Measurements from ENCODE around the gene CHAF1A. TPM values are rescaled to one million over a fixed set of nuclear protein-coding genes. Genes with fewer than 3 reads are reported as not detected.

The CHAF1A gene
- total RNA-seq, 2 donors from 2014 or later, result 25.5 to 33.4 TPM

GRCh38 chr19:4483385-4483784 is 80.9 kb downstream of the CHAF1A start:
- Mint-ChIP-seq H3K4me1 (no peaks in the 10 kb centered on the region), H3K36me3 (ENCODE audit: low read depth) (peaks cover 5% of the 10 kb centered on the region), H3K27me3 (no peaks in the 10 kb centered on the region), H3K27ac (no peak overlapping the region), H3K4me3 (peak overlapping the region; percentile 7)
- no peak for ATAC-seq
- no peak for DNase-seq
- no peaks in the 10 kb centered on the region for H3K9me3 ChIP-seq (ENCODE audit: control insufficient read depth, low read length, poor library complexity, severe bottlenecking)

DNA sequence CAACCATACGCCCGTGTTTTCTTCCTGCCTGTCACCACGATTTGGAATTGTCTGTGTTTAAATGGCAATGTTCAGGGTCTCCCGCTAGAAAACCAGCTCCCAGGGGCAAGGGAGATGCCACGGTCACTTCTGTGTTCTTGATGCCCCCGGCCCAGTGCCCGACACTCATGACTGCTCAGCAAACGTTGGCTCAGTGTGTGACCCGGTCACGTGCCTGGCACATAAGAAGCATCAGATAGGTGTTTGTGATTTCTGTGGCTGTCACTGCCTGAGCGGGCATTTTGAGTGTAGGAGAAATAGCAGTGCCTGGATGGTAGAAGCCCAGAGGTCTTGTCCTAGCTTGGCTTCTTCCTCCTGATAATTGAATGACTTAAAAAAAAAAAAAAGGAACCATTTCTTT is 85.1 kb downstream of the CHAF1A start:
- no peak overlapping the region for H3K27ac Mint-ChIP-seq
- DNase-seq (no peak), ATAC-seq (no peak)
- H3K9me3 ChIP-seq (ENCODE audit: control insufficient read depth, low read length, poor library complexity, severe bottlenecking), result no peaks in the 10 kb centered on the region
- no peak overlapping the region for H3K4me3 Mint-ChIP-seq
- H3K27me3 Mint-ChIP-seq, result no peaks in the 10 kb centered on the region
- H3K4me1 Mint-ChIP-seq, result no peaks in the 10 kb centered on the region
- peaks cover 8% of the 10 kb centered on the region for H3K36me3 Mint-ChIP-seq (ENCODE audit: low read depth)

DNA sequence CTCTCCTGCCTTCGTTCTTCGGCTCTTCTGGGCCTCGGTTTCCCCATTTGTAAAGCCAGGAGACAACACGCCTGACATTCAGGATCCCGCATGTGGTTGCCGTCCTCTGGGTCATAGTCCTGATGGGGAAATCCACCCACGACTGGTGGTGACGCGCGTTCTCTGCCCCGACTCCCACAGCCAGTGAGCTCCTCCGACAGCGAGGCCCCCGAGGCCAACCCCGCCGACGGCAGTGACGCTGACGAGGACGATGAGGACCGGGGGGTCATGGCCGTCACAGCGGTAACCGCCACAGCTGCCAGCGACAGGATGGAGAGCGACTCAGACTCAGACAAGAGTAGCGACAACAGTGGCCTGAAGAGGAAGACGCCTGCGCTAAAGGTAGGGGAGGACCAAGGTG is 86.1 kb downstream of the CHAF1A start:
- H3K9me3 ChIP-seq (ENCODE audit: control insufficient read depth, low read length, poor library complexity, severe bottlenecking), result no peaks in the 10 kb centered on the region
- H3K4me1 Mint-ChIP-seq, result no peaks in the 10 kb centered on the region
- DNase-seq (no peak), ATAC-seq (no peak)
- no peak overlapping the region for H3K4me3 Mint-ChIP-seq
- no peak overlapping the region for H3K27ac Mint-ChIP-seq
- no peaks in the 10 kb centered on the region for H3K27me3 Mint-ChIP-seq
- H3K36me3 Mint-ChIP-seq (ENCODE audit: low read depth), result peaks cover 6% of the 10 kb centered on the region

GRCh38 chr19:4491446-4491845 is 89.0 kb downstream of the CHAF1A start:
- H3K9me3 ChIP-seq (ENCODE audit: control insufficient read depth, low read length, poor library complexity, severe bottlenecking), result no peaks in the 10 kb centered on the region
- Mint-ChIP-seq H3K27ac (no peak overlapping the region), H3K27me3 (no peaks in the 10 kb centered on the region), H3K4me3 (no peak overlapping the region), H3K4me1 (no peaks in the 10 kb centered on the region), H3K36me3 (ENCODE audit: low read depth) (peaks cover 5% of the 10 kb centered on the region)
- ATAC-seq, result no peak
- DNase-seq, result no peak

GRCh38 chr19:4492337-4493103 is 90.1 kb downstream of the CHAF1A start:
- Mint-ChIP-seq H3K27me3 (no peaks in the 10 kb centered on the region), H3K36me3 (ENCODE audit: low read depth) (peaks cover 2% of the 10 kb centered on the region), H3K27ac (no peak overlapping the region), H3K4me3 (no peak overlapping the region), H3K4me1 (no peaks in the 10 kb centered on the region)
- ATAC-seq (no peak), DNase-seq (no peak)
- no peaks in the 10 kb centered on the region for H3K9me3 ChIP-seq (ENCODE audit: control insufficient read depth, low read length, poor library complexity, severe bottlenecking)

Other genes with a start within 250 kb of the CHAF1A start
- gene CREB3L3, start 249.0 kb upstream of the CHAF1A start, total RNA-seq, result under 1 TPM in 1 of 2 donors, not detected in 1; 0.82 TPM
- 10 to 100 TPM; 18.5 to 21.8 TPM for gene SIRT6, start 220.1 kb upstream of the CHAF1A start, total RNA-seq
- gene ANKRD24, start 220.0 kb upstream of the CHAF1A start, total RNA-seq, result under 1 TPM; 0.75 to 0.91 TPM
- gene EBI3, start 173.1 kb upstream of the CHAF1A start, total RNA-seq, result not detected
- gene YJU2, start 155.6 kb upstream of the CHAF1A start, total RNA-seq, result 10 to 100 TPM; 34.9 to 46.1 TPM
- gene SHD, start 123.4 kb upstream of the CHAF1A start, total RNA-seq, result not detected
- gene TMIGD2, start 100.3 kb upstream of the CHAF1A start, total RNA-seq, result 1 to 10 TPM; 5.2 to 7.9 TPM
- 1 to 10 TPM; 1.5 to 2.9 TPM for gene FSD1, start 98.0 kb upstream of the CHAF1A start, total RNA-seq
- gene STAP2, start 63.8 kb upstream of the CHAF1A start, total RNA-seq, result 1 to 10 TPM; 1.9 to 3.3 TPM
- 10 to 100 TPM; 13.0 to 15.1 TPM for gene MPND, start 59.1 kb upstream of the CHAF1A start, total RNA-seq
- 10 to 100 TPM; 51.1 to 56.6 TPM for gene SH3GL1, start 2.1 kb upstream of the CHAF1A start, total RNA-seq
- 10 to 100 TPM; 49.5 to 68.7 TPM for gene UBXN6, start 55.2 kb downstream of the CHAF1A start, total RNA-seq
- gene HDGFL2, start 69.7 kb downstream of the CHAF1A start, total RNA-seq, result 10 to 100 TPM; 22.0 to 26.5 TPM
- gene PLIN4, start 115.8 kb downstream of the CHAF1A start, total RNA-seq, result not detected
- not detected for gene PLIN5, start 132.6 kb downstream of the CHAF1A start, total RNA-seq
- gene LRG1, start 137.4 kb downstream of the CHAF1A start, total RNA-seq, result under 1 TPM; 0.17 to 0.31 TPM
- under 1 TPM; 0.20 to 0.52 TPM for gene SEMA6B, start 157.0 kb downstream of the CHAF1A start, total RNA-seq
- gene TNFAIP8L1, start 236.9 kb downstream of the CHAF1A start, total RNA-seq, result 10 to 100 TPM; 14.9 to 18.3 TPM

Data from T-helper 17 cell (primary cell).